Measurements from ENCODE around the gene TMEM74B. TPM values are rescaled to one million over a fixed set of nuclear protein-coding genes. Genes with fewer than 3 reads are reported as not detected.

Gene TMEM74B
- total and polyA plus RNA-seq, 9 of the 15 experiments (the other 6 are each of a cell fraction or from before 2014, with no cell fraction given) = 0.24 to 19.0 (median 7.5) TPM

- TF ChIP-seq RREB1 (CRISPR knock-in tag; IDR thresholded peaks at IDR 0.05) = no peak
- TF ChIP-seq HLTF (IDR thresholded peaks at IDR 0.05) = no peak
- no peak for TF ChIP-seq HMG20A (CRISPR knock-in tag; conservative IDR thresholded peaks at IDR 0.05)
- TF ChIP-seq CBX2 (IDR thresholded peaks at IDR 0.05; ENCODE audit: insufficient read depth, low read length, poor library complexity, severe bottlenecking) = no peak
- no peak for TF ChIP-seq MTA3 (IDR thresholded peaks at IDR 0.05; ENCODE audit: borderline replicate concordance)
- no peak for TF ChIP-seq ZBTB11 (CRISPR knock-in tag; IDR thresholded peaks at IDR 0.05)
- no peak for TF ChIP-seq ZNF274 (IDR thresholded peaks at IDR 0.05; ENCODE audit: borderline replicate concordance, low read depth, low read length)
- TF ChIP-seq SRSF3 (IDR thresholded peaks at IDR 0.05; ENCODE audit: insufficient read depth, low read length) = no peak
- TF ChIP-seq NFYB (IDR thresholded peaks at IDR 0.05; ENCODE audit: extremely low read depth, insufficient read length) = no peak
- TF ChIP-seq STAT6 (CRISPR knock-in tag; IDR thresholded peaks at IDR 0.05) = no peak
- no peak for TF ChIP-seq ILK (tag; IDR thresholded peaks at IDR 0.05; ENCODE audit: borderline replicate concordance, low read depth)
- TF ChIP-seq ZBTB5 (IDR thresholded peaks at IDR 0.05) = no peak
- TF ChIP-seq MAFF (IDR thresholded peaks at IDR 0.05; ENCODE audit: low read length) = no peak
Observed at GRCh38 chr20:1171461-1172093, 13.2 kb downstream of the TMEM74B start (continued).

Data from K562 (cell line).